Measurements from ENCODE around the gene OR51B6. TPM values are rescaled to one million over a fixed set of nuclear protein-coding genes. Genes with fewer than 3 reads are reported as not detected.
"Not testable (repeated sequence)": the region's sequence is repeated elsewhere in the genome, so short reads cannot be mapped to it uniquely, and the experiment has no call there.

Gene OR51B6
- total RNA-seq, 1 donor = not detected

GRCh38 chr11:5364214-5364613, 12.9 kb downstream of the OR51B6 start:
- DNase-seq (ENCODE audit: low read depth in 2 of 3, low spot score in 2 of 3) = no peak

- DNase-seq (ENCODE audit: low read depth in 2 of 3, low spot score in 2 of 3) = not testable (repeated sequence)
Observed at GRCh38 chr11:5366365-5366764, 15.1 kb downstream of the OR51B6 start.

- no peak for DNase-seq (ENCODE audit: low read depth in 2 of 3, low spot score in 2 of 3)
Observed at GRCh38 chr11:5366856-5367255, 15.5 kb downstream of the OR51B6 start.

GRCh38 chr11:5367448-5368074, 16.3 kb downstream of the OR51B6 start:
- no peak for DNase-seq (ENCODE audit: low read depth in 2 of 3, low spot score in 2 of 3)

- no peak for DNase-seq (ENCODE audit: low read depth in 2 of 3, low spot score in 2 of 3)
Observed at GRCh38 chr11:5368502-5369043, 17.3 kb downstream of the OR51B6 start.

GRCh38 chr11:5369789-5370188, 18.5 kb downstream of the OR51B6 start:
- DNase-seq (ENCODE audit: low read depth in 2 of 3, low spot score in 2 of 3) = peak in 2 of 3 donors; percentile 8 to 45

- peak in 2 of 3 donors; percentile 35 to 62 for DNase-seq (ENCODE audit: low read depth in 2 of 3, low spot score in 2 of 3)
Observed at GRCh38 chr11:5380740-5381342, 29.5 kb downstream of the OR51B6 start.

- no peak for DNase-seq (ENCODE audit: low read depth in 2 of 3, low spot score in 2 of 3)
Observed at GRCh38 chr11:5383576-5383975, 32.3 kb downstream of the OR51B6 start, which contains the start of gene OR51M1. OR51M1 (plus strand) TSS chr11:5383812; CDS start chr11:5389399, 5,587 bp downstream.

GRCh38 chr11:5384335-5384734, 33.0 kb downstream of the OR51B6 start:
- no peak for DNase-seq (ENCODE audit: low read depth in 2 of 3, low spot score in 2 of 3)

- DNase-seq (ENCODE audit: low read depth in 2 of 3, low spot score in 2 of 3) = no peak
Observed at GRCh38 chr11:5390210-5390609, 38.9 kb downstream of the OR51B6 start.

GRCh38 chr11:5394091-5394490, 42.8 kb downstream of the OR51B6 start:
- DNase-seq (ENCODE audit: low read depth in 2 of 3, low spot score in 2 of 3) = no peak

GRCh38 chr11:5398936-5399335, 47.6 kb downstream of the OR51B6 start:
- DNase-seq (ENCODE audit: low read depth in 2 of 3, low spot score in 2 of 3) = no peak

Small RNAs within 50 kb of the gene (small RNA-seq; reads per million reads assigned to genes)
- gene AC104389.3 = not detected

Other genes starting within 250 kb of the OR51B6 start
- not detected for gene OR52A5, start 213.2 kb upstream of the OR51B6 start, total RNA-seq
- 0.27 TPM for gene OR52A1, start 196.8 kb upstream of the OR51B6 start, total RNA-seq
- not detected for gene OR51V1, start 150.8 kb upstream of the OR51B6 start, total RNA-seq
- 708 TPM for gene HBB, start 124.4 kb upstream of the OR51B6 start, total RNA-seq
- gene HBD, start 117.0 kb upstream of the OR51B6 start, total RNA-seq = 77.0 TPM
- not detected for gene HBG1, start 101.7 kb upstream of the OR51B6 start, total RNA-seq
- 0.27 TPM for gene HBG2, start 96.7 kb upstream of the OR51B6 start, total RNA-seq
- under 0.01 TPM for gene HBE1, start 81.6 kb upstream of the OR51B6 start, total RNA-seq
- 0.54 TPM for gene OR51B4, start 49.6 kb upstream of the OR51B6 start, total RNA-seq
- gene OR51B2, start 27.2 kb upstream of the OR51B6 start, total RNA-seq = 0.27 TPM
- gene OR51B5, start 8.0 kb upstream of the OR51B6 start, total RNA-seq = 0.81 TPM
- gene OR51M1, start 32.3 kb downstream of the OR51B6 start, total RNA-seq = not detected
- not detected for gene OR51Q1, start 70.6 kb downstream of the OR51B6 start, total RNA-seq
- gene OR51I1, start 90.0 kb downstream of the OR51B6 start, total RNA-seq = 1.3 TPM
- gene OR51I2, start 97.8 kb downstream of the OR51B6 start, total RNA-seq = under 0.01 TPM
- not detected for gene OR52D1, start 137.2 kb downstream of the OR51B6 start, total RNA-seq
- 0.81 TPM for gene UBQLN3, start 158.4 kb downstream of the OR51B6 start, total RNA-seq
- gene UBQLNL, start 165.2 kb downstream of the OR51B6 start, total RNA-seq = 0.81 TPM
- gene OR52H1, start 197.0 kb downstream of the OR51B6 start, total RNA-seq = 4.3 TPM
- gene OR52B6, start 229.4 kb downstream of the OR51B6 start, total RNA-seq = under 0.01 TPM
- 2.4 TPM for gene TRIM6, start 245.1 kb downstream of the OR51B6 start, total RNA-seq

All from hematopoietic multipotent progenitor cell (in vitro differentiated cells).